DOHH2 (cell line): ENCODE measurements around the gene FAM124A.

Experiments
- H3F3A ChIP-seq: fragments of 200-600 bp; sonication (generic), shearing (Covaris generic); 2 replicates; pipeline ENCODE4 v1.6.0; 2016; ENCODE audit warnings: antibody characterized with exemption, mild to moderate bottlenecking; ENCODE audit not compliant: control insufficient read depth, insufficient read depth
- H3K27ac ChIP-seq: fragments of 200-600 bp; sonication (generic); 2 replicates; pipeline ENCODE4 v1.5.1; 2014; ENCODE audit warnings: low read depth, mild to moderate bottlenecking, low read length, moderate library complexity
- H3K27me3 ChIP-seq: fragments of 200-600 bp; sonication (generic); 2 replicates; pipeline ENCODE4 v1.6.1; 2014; ENCODE audit warnings: mild to moderate bottlenecking, low read length, mixed read lengths; ENCODE audit not compliant: control insufficient read depth
- H3K36me3 ChIP-seq: fragments of 200-600 bp; sonication (generic); 2 replicates; pipeline ENCODE4 v1.6.1; 2014; ENCODE audit warnings: mild to moderate bottlenecking, low read length, moderate library complexity, mixed read lengths; ENCODE audit not compliant: control insufficient read depth
- H3K4me1 ChIP-seq: fragments of 200-600 bp; sonication (generic); 2 replicates; pipeline ENCODE4 v1.6.1; 2014; ENCODE audit warnings: mild to moderate bottlenecking, low read length, mixed read lengths; ENCODE audit not compliant: control insufficient read depth
- H3K4me2 ChIP-seq: fragments of 200-600 bp; sonication (generic); 2 replicates; pipeline ENCODE4 v1.6.0; 2014; ENCODE audit warnings: mild to moderate bottlenecking, low read length, moderate library complexity
- H3K4me3 ChIP-seq: fragments of 200-600 bp; sonication (generic); 2 replicates; pipeline ENCODE4 v1.5.1; 2014; ENCODE audit warnings: mild to moderate bottlenecking, low read length, mixed read lengths
- H3K79me2 ChIP-seq: fragments of 200-600 bp; sonication (generic); 2 replicates; pipeline ENCODE4 v1.6.1; 2014; ENCODE audit warnings: mild to moderate bottlenecking, low read length, mixed read lengths; ENCODE audit not compliant: control insufficient read depth
- H3K9me2 ChIP-seq: fragments of 200-600 bp; sonication (generic); replicated peaks from 2 replicates; pipeline ENCODE4 v1.6.1; 2014; ENCODE audit warnings: mild to moderate bottlenecking, low read length, mixed read lengths; ENCODE audit not compliant: control insufficient read depth
- H3K9me3 ChIP-seq: fragments of 200-600 bp; sonication (generic); 2 replicates; pipeline ENCODE4 v1.6.1; 2014; ENCODE audit warnings: antibody characterized with exemption, low read length, mixed read lengths; ENCODE audit not compliant: control insufficient read depth, insufficient read depth
- H4K20me1 ChIP-seq: fragments of 200-600 bp; sonication (generic); 2 replicates; pipeline ENCODE4 v1.6.0; 2014; ENCODE audit warnings: low read depth, mild to moderate bottlenecking, antibody characterized with exemption, low read length, moderate library complexity; ENCODE audit not compliant: control insufficient read depth, insufficient read depth
- CTCF ChIP-seq: fragments of 200-600 bp; sonication (generic); IDR thresholded peaks from one replicate; pipeline ENCODE4 v1.5.1; 2014; ENCODE audit warnings: antibody characterized with exemption, mild to moderate bottlenecking, low read depth, low read length; ENCODE audit not compliant: poor library complexity, severe bottlenecking
- EZH2phosphoT487 ChIP-seq: fragments of 200-600 bp; sonication (generic); IDR thresholded peaks from 2 replicates; pipeline ENCODE4 v1.6.1; 2017; ENCODE audit warnings: borderline replicate concordance, mild to moderate bottlenecking, antibody characterized with exemption, low read length, moderate library complexity, mixed read lengths

The FAM124A gene

DNA sequence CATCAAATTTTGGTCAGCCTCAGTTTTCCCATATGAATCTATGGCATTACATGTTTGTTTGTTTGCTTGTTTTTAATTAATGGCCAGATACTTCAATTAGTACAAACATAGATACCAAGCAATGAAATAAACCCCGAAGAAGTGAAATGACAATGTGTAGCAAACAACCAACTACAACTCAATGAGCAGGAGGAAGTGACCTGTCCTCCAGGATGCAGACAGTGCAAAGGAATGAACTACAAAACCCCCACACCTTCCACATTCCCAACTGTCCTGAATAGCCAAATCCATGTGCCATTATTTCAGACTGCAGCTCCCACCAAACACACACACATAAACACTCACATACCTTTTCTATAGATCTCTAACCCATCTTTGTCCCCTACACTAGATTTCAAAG, 45.0 kb upstream of the FAM124A start:
- Histone ChIP-seq H3K36me3 (no peaks in the 10 kb centered on the region), H3K27me3 (peaks cover 18% of the 10 kb centered on the region), H3K9me2 (no peaks in the 10 kb centered on the region), H3K9me3 (peaks cover 3% of the 10 kb centered on the region; the same call in 1 of the 2 replicates), H4K20me1 (no peaks in the 10 kb centered on the region), H3K4me2 (no peak overlapping the region), H3F3A (no peaks in the 10 kb centered on the region), H3K79me2 (no peaks in the 10 kb centered on the region), H3K4me3 (no peak overlapping the region), H3K27ac (no peak overlapping the region), H3K4me1 (no peaks in the 10 kb centered on the region)
- no peak for TF ChIP-seq EZH2phosphoT487
- TF ChIP-seq CTCF = no peak

DNA sequence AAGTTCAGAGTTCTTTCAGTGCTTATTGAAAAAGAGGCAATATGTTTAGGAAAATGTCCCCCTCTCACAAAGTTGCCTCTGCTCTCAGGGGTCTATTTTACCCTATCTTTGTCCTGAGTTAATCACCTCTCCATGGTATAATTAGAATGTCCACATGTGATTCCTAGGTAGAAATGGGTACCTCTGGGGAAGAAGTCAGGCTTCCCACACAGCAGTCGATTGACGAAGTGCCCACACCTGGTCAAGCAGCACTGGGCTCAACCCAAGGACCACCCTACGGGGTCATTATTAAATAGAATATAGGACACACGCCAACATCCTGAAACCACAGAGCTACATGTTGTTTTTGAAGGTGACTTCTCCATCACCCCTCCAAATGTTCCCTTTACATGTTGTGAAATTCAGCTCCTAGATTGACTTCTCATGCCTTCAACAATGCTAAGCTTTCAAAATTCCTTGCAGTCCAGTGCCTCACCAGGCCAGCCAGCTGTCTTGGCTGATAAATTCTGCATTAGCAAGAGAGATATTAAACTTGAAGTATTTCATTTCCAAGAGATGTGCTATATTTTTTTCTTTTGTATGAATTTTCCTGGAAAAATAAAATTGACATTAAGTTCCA, 43.6 kb upstream of the FAM124A start:
- Histone ChIP-seq H3K4me3 (no peak overlapping the region), H3K27ac (no peak overlapping the region), H3F3A (no peaks in the 10 kb centered on the region), H3K4me1 (no peaks in the 10 kb centered on the region), H3K36me3 (no peaks in the 10 kb centered on the region), H3K4me2 (no peak overlapping the region), H3K27me3 (peaks cover 20% of the 10 kb centered on the region), H3K9me2 (no peaks in the 10 kb centered on the region), H4K20me1 (no peaks in the 10 kb centered on the region), H3K79me2 (no peaks in the 10 kb centered on the region), H3K9me3 (peaks cover 3% of the 10 kb centered on the region; the same call in 1 of the 2 replicates)
- no peak for TF ChIP-seq EZH2phosphoT487
- TF ChIP-seq CTCF = no peak

DNA sequence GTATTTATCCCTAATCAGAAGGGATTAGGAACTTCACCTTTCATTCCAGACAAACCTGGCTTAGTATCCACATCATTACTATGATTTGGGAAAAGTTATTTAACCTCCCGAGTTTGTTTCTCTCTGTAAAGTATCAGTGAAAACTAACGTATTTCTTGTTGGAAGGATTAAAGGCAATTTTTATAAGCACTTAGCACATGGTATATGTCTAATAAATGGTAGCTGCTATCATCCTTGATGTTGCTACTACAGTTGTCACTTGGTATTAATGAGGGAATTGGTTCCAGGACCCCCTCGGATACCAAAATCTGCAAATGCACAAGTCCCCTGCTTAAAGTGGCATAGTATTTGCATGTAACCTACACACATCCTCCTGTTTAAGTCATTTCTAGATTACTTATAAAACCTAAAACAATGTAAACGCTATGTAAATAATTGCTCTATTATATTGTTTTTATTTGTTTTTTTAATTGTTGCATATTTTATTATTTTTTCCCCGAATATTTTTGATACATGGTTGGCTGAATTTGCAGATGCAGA, 42.7 kb upstream of the FAM124A start:
- Histone ChIP-seq H3K9me3 (peaks cover 3% of the 10 kb centered on the region; the same call in 1 of the 2 replicates), H3K9me2 (no peaks in the 10 kb centered on the region), H3K79me2 (no peaks in the 10 kb centered on the region), H3K27me3 (peaks cover 24% of the 10 kb centered on the region), H3F3A (no peaks in the 10 kb centered on the region), H3K4me2 (no peak overlapping the region), H4K20me1 (no peaks in the 10 kb centered on the region), H3K4me3 (no peak overlapping the region), H3K4me1 (no peaks in the 10 kb centered on the region), H3K27ac (no peak overlapping the region), H3K36me3 (no peaks in the 10 kb centered on the region)
- no peak for TF ChIP-seq EZH2phosphoT487
- no peak for TF ChIP-seq CTCF
